Nephron progenitor cell (in vitro differentiated cells): ENCODE results near the gene CLEC2L.

Experiments
- DNase-seq: peaks from one replicate; pipeline ENCODE4 v3.0.0; 2021
- H3K27ac Mint-ChIP-seq: 2 replicates; pipeline ENCODE4 v1.8.0; 2021; ENCODE audit warnings: mild to moderate bottlenecking, moderate library complexity, mixed read lengths
- H3K27me3 Mint-ChIP-seq: 2 replicates; pipeline ENCODE4 v1.8.0; 2021; ENCODE audit warnings: mild to moderate bottlenecking, low read depth, mixed read lengths; ENCODE audit not compliant: poor library complexity
- H3K36me3 Mint-ChIP-seq: 2 replicates; pipeline ENCODE4 v1.8.0; 2021; ENCODE audit warnings: low read depth, mixed read lengths
- H3K4me1 Mint-ChIP-seq: 2 replicates; pipeline ENCODE4 v1.8.0; 2021; ENCODE audit warnings: mixed read lengths
- H3K4me3 Mint-ChIP-seq: 2 replicates; pipeline ENCODE4 v1.8.0; 2021; ENCODE audit warnings: mild to moderate bottlenecking, moderate library complexity, mixed read lengths
- H3K9me3 Mint-ChIP-seq: 2 replicates; pipeline ENCODE4 v1.8.0; 2021; ENCODE audit warnings: mild to moderate bottlenecking, moderate library complexity, mixed read lengths
- CTCF ChIP-seq: fragments of 200-600 bp; sonication (generic); IDR thresholded peaks from 2 replicates; pipeline ENCODE4 v1.5.0; 2021; ENCODE audit warnings: antibody characterized with exemption

CLEC2L gene

GRCh38 chr7:139523199-139523941, at the start of gene CLEC2L:
TSS of gene CLEC2L (plus strand) at chr7:139523685. CDS start at chr7:139523928, 243 bp downstream.
- DNase-seq = peak; percentile 72
- Mint-ChIP-seq H3K27me3 (peaks cover 79% of the 10 kb centered on the region), H3K4me1 (peaks cover 5% of the 10 kb centered on the region), H3K9me3 (peaks cover 19% of the 10 kb centered on the region), H3K36me3 (no peaks in the 10 kb centered on the region), H3K4me3 (peak within 1 kb of the TSS; percentile 74), H3K27ac (no peak within 1 kb of the TSS)
- TF ChIP-seq CTCF = no peak

GRCh38 chr7:139476139-139476538, 47.3 kb upstream of the CLEC2L start:
- no peak overlapping the region for H3K4me3 Mint-ChIP-seq
- peaks cover 23% of the 10 kb centered on the region for H3K27me3 Mint-ChIP-seq
- TF ChIP-seq CTCF = no peak
- peaks cover 9% of the 10 kb centered on the region for H3K4me1 Mint-ChIP-seq
- peaks cover 7% of the 10 kb centered on the region for H3K36me3 Mint-ChIP-seq
- H3K27ac Mint-ChIP-seq = peak overlapping the region; percentile 34
- H3K9me3 Mint-ChIP-seq = peaks cover 32% of the 10 kb centered on the region
- DNase-seq = no peak

- peaks cover 28% of the 10 kb centered on the region for H3K9me3 Mint-ChIP-seq
- H3K4me1 Mint-ChIP-seq = peaks cover 4% of the 10 kb centered on the region
- DNase-seq = no peak
- TF ChIP-seq CTCF = no peak
- no peak overlapping the region for H3K4me3 Mint-ChIP-seq
- no peak overlapping the region for H3K27ac Mint-ChIP-seq
- H3K36me3 Mint-ChIP-seq = peaks cover 7% of the 10 kb centered on the region
- peaks cover 31% of the 10 kb centered on the region for H3K27me3 Mint-ChIP-seq
Observed at GRCh38 chr7:139476891-139477290, 46.6 kb upstream of the CLEC2L start.

- Mint-ChIP-seq H3K27me3 (peaks cover 50% of the 10 kb centered on the region), H3K36me3 (no peaks in the 10 kb centered on the region), H3K27ac (no peak overlapping the region), H3K4me1 (no peaks in the 10 kb centered on the region), H3K9me3 (peaks cover 4% of the 10 kb centered on the region), H3K4me3 (no peak overlapping the region)
- TF ChIP-seq CTCF = no peak
- no peak for DNase-seq
Observed at GRCh38 chr7:139479620-139480019, 43.9 kb upstream of the CLEC2L start.

- TF ChIP-seq CTCF = no peak
- no peaks in the 10 kb centered on the region for H3K9me3 Mint-ChIP-seq
- no peak overlapping the region for H3K27ac Mint-ChIP-seq
- no peak for DNase-seq
- H3K4me3 Mint-ChIP-seq = no peak overlapping the region
- H3K36me3 Mint-ChIP-seq = no peaks in the 10 kb centered on the region
- no peaks in the 10 kb centered on the region for H3K4me1 Mint-ChIP-seq
- peaks cover 68% of the 10 kb centered on the region for H3K27me3 Mint-ChIP-seq
Observed at GRCh38 chr7:139481364-139481763, 42.1 kb upstream of the CLEC2L start.

GRCh38 chr7:139482122-139482521, 41.4 kb upstream of the CLEC2L start:
- TF ChIP-seq CTCF = no peak

More at GRCh38 chr7:139482122-139482521, 41.4 kb upstream of the CLEC2L start:
- Mint-ChIP-seq H3K9me3 (no peaks in the 10 kb centered on the region), H3K4me3 (peak overlapping the region; percentile 64), H3K27ac (no peak overlapping the region), H3K27me3 (peaks cover 75% of the 10 kb centered on the region), H3K4me1 (no peaks in the 10 kb centered on the region), H3K36me3 (no peaks in the 10 kb centered on the region)
- no peak for DNase-seq
